ENCODE results near the gene VPS36.

VPS36 gene

DNA sequence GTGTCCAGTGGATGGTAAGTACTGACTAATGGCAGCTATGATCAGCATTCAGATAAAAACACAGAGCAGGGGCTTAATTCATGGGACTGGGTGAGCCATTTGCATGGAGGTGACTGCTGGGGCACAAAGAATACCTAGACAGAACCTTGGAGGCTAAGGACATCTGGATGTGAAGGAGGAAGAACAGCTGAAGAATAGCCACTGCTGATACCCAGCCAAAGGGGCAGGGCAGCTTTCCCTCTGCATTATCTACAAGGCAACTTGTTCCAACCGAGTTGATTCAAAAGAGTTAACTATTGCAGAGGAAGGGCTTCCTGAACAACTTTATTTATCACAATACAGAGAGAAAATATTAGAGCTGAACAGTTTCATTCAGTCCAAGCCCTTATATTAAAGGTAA, 31.4 kb downstream of the VPS36 start:
- Histone ChIP-seq H3K27me3 (ENCODE audit: control insufficient read depth in 1 of 2, insufficient read depth in 1 of 2, low read length in 2 of 2) (no peaks in the 10 kb centered on the region), H4K8ac (ENCODE audit: low read length) (no peak overlapping the region), H2AK5ac (ENCODE audit: low read length, severe bottlenecking) (no peak overlapping the region), H3K4me3 (ENCODE audit: insufficient read depth in 1 of 2, low read depth in 1 of 2, low read length in 2 of 2) (no peak overlapping the region), H3K4me2 (ENCODE audit: low read length, poor library complexity, severe bottlenecking) (no peak overlapping the region), H2BK15ac (ENCODE audit: low read depth, poor library complexity, severe bottlenecking) (no peak overlapping the region), H3K79me1 (replicated peaks; ENCODE audit: low read length, poor library complexity, severe bottlenecking) (peaks cover 4% of the 10 kb centered on the region), H2AFZ (ENCODE audit: low read depth, low read length) (no peak overlapping the region), H3K9ac (ENCODE audit: low read length) (no peak overlapping the region), H2BK12ac (ENCODE audit: low read length in 2 of 2) (no peak overlapping the region), H4K91ac (ENCODE audit: low read length) (no peak overlapping the region), H3K4ac (ENCODE audit: low read depth in 1 of 2, low read length in 2 of 2) (no peak overlapping the region), H3K18ac (ENCODE audit: low read depth in 1 of 2, low read length in 2 of 2) (no peak overlapping the region), H3K36me3 (ENCODE audit: control insufficient read depth in 1 of 2, insufficient read depth in 2 of 2, low read depth in 1 of 2, low read length in 2 of 2) (peaks cover 3 to 82% of the 10 kb centered on the region in 2 experiments), H3K27ac (ENCODE audit: low read length, poor library complexity, severe bottlenecking) (no peak overlapping the region), H3K23ac (ENCODE audit: low read length in 2 of 2) (no peak overlapping the region), H3K9me3 (ENCODE audit: control insufficient read depth, low read length) (no peaks in the 10 kb centered on the region), H2BK5ac (ENCODE audit: low read depth, low read length, poor library complexity, severe bottlenecking) (no peak overlapping the region), H2BK120ac (ENCODE audit: low read depth, low read length) (no peak overlapping the region), H3K14ac (ENCODE audit: low read length in 2 of 2) (no peak overlapping the region), H3K4me1 (ENCODE audit: control insufficient read depth, insufficient read depth, low read depth, low read length) (peaks cover 5% of the 10 kb centered on the region)
- no peak for DNase-seq
- WGBS, result no CpG with 5 or more reads among the region's 1 CpG

DNA sequence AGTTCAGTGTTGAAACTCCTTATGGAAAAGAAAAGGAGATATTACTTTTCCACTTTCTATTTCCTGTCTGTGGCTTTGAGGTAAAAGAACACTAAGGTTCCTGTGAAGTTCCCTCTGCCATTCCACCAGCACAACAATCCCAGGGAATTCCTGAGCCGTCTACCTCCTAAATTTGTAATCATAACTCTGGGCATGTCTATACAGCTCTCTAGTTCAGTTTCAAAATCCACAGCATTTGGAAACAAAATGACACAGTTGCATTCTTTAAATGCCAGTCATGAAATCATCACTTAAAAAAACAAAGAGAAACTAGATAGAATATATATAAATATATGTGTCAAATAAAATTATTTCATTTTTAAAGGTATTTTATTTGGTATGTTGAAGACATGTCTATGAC, 35.5 kb downstream of the VPS36 start:
- no peaks in the 10 kb centered on the region for H3K9me3 ChIP-seq (ENCODE audit: control insufficient read depth, low read length)

DNA sequence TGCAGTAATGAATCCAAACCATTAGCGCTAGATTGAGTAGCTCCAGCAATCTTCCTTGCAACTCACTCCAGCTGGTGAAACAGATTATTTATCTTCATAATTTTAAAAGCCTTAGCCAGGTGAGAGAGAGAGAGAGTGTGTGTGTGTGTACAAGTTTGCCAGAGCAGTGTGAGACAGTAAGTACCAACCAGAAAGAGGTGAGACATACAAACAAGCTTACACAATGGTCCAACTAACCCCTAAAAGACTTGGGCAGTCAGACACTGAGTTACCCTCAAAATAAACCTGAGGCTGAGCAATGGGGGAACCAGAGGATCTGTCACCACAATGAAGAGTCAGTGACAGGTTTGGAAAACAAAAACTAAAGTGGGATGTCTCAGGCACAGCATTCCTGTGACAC, 36.4 kb downstream of the VPS36 start:
- Histone ChIP-seq H3K4me3 (ENCODE audit: insufficient read depth in 1 of 2, low read depth in 1 of 2, low read length in 2 of 2) (peak overlapping the region in 1 of 2 experiments; percentile 4), H3K14ac (ENCODE audit: low read length in 2 of 2) (no peak overlapping the region), H2AK5ac (ENCODE audit: low read length, severe bottlenecking) (peak overlapping the region; percentile 85), H2BK120ac (ENCODE audit: low read depth, low read length) (no peak overlapping the region), H3K4me1 (ENCODE audit: control insufficient read depth, insufficient read depth, low read depth, low read length) (peaks cover 10% of the 10 kb centered on the region), H3K18ac (ENCODE audit: low read depth in 1 of 2, low read length in 2 of 2) (no peak overlapping the region), H2BK5ac (ENCODE audit: low read depth, low read length, poor library complexity, severe bottlenecking) (peak overlapping the region; percentile 98), H3K4ac (ENCODE audit: low read depth in 1 of 2, low read length in 2 of 2) (no peak overlapping the region), H3K9me3 (ENCODE audit: control insufficient read depth, low read length) (no peaks in the 10 kb centered on the region), H3K9ac (ENCODE audit: low read length) (peak overlapping the region; percentile 67), H3K27me3 (ENCODE audit: control insufficient read depth in 1 of 2, insufficient read depth in 1 of 2, low read length in 2 of 2) (no peaks in the 10 kb centered on the region), H3K27ac (ENCODE audit: low read length, poor library complexity, severe bottlenecking) (peak overlapping the region; percentile 84), H2BK12ac (ENCODE audit: low read length in 2 of 2) (peak overlapping the region in 1 of 2 experiments; percentile 3), H3K23ac (ENCODE audit: low read length in 2 of 2) (no peak overlapping the region), H2AFZ (ENCODE audit: low read depth, low read length) (no peak overlapping the region), H4K91ac (ENCODE audit: low read length) (no peak overlapping the region), H2BK15ac (ENCODE audit: low read depth, poor library complexity, severe bottlenecking) (no peak overlapping the region), H3K36me3 (ENCODE audit: control insufficient read depth in 1 of 2, insufficient read depth in 2 of 2, low read depth in 1 of 2, low read length in 2 of 2) (peaks cover 4 to 57% of the 10 kb centered on the region in 2 experiments), H4K8ac (ENCODE audit: low read length) (peak overlapping the region; percentile 7), H3K4me2 (ENCODE audit: low read length, poor library complexity, severe bottlenecking) (no peak overlapping the region), H3K79me1 (replicated peaks; ENCODE audit: low read length, poor library complexity, severe bottlenecking) (peaks cover 7% of the 10 kb centered on the region)
- WGBS, result no CpG with 5 or more reads among the region's 1 CpG
- DNase-seq, result no peak

More for the DNA sequence above, 35.5 kb downstream of the VPS36 start:
- no peak overlapping the region for H3K14ac ChIP-seq (ENCODE audit: low read length in 2 of 2)
- peaks cover 9% of the 10 kb centered on the region for H3K4me1 ChIP-seq (ENCODE audit: control insufficient read depth, insufficient read depth, low read depth, low read length)
- peak overlapping the region; percentile 64 for H4K8ac ChIP-seq (ENCODE audit: low read length)
- H2AK5ac ChIP-seq (ENCODE audit: low read length, severe bottlenecking), result no peak overlapping the region
- no peak overlapping the region for H2BK5ac ChIP-seq (ENCODE audit: low read depth, low read length, poor library complexity, severe bottlenecking)
- no peak overlapping the region for H3K23ac ChIP-seq (ENCODE audit: low read length in 2 of 2)
- 57% methylated on average over 1 of the region's 1 CpG for WGBS
- no peak overlapping the region for H4K91ac ChIP-seq (ENCODE audit: low read length)
- no peaks in the 10 kb centered on the region for H3K27me3 ChIP-seq (ENCODE audit: control insufficient read depth in 1 of 2, insufficient read depth in 1 of 2, low read length in 2 of 2)
- no peak overlapping the region for H3K18ac ChIP-seq (ENCODE audit: low read depth in 1 of 2, low read length in 2 of 2)
- no peak overlapping the region for H2BK15ac ChIP-seq (ENCODE audit: low read depth, poor library complexity, severe bottlenecking)
- DNase-seq, result peak; percentile 34
- peak overlapping the region; percentile 67 for H3K9ac ChIP-seq (ENCODE audit: low read length)
- H3K4me2 ChIP-seq (ENCODE audit: low read length, poor library complexity, severe bottlenecking), result no peak overlapping the region
- peaks cover 0 to 65% of the 10 kb centered on the region in 2 experiments for H3K36me3 ChIP-seq (ENCODE audit: control insufficient read depth in 1 of 2, insufficient read depth in 2 of 2, low read depth in 1 of 2, low read length in 2 of 2)
- H3K27ac ChIP-seq (ENCODE audit: low read length, poor library complexity, severe bottlenecking), result peak overlapping the region; percentile 84
- H2BK12ac ChIP-seq (ENCODE audit: low read length in 2 of 2), result no peak overlapping the region
- peak overlapping the region in 1 of 2 experiments; percentile 4 for H3K4me3 ChIP-seq (ENCODE audit: insufficient read depth in 1 of 2, low read depth in 1 of 2, low read length in 2 of 2)
- peaks cover 6% of the 10 kb centered on the region for H3K79me1 ChIP-seq (replicated peaks; ENCODE audit: low read length, poor library complexity, severe bottlenecking)
- H2BK120ac ChIP-seq (ENCODE audit: low read depth, low read length), result no peak overlapping the region
- no peak overlapping the region for H2AFZ ChIP-seq (ENCODE audit: low read depth, low read length)
- H3K4ac ChIP-seq (ENCODE audit: low read depth in 1 of 2, low read length in 2 of 2), result no peak overlapping the region

DNA sequence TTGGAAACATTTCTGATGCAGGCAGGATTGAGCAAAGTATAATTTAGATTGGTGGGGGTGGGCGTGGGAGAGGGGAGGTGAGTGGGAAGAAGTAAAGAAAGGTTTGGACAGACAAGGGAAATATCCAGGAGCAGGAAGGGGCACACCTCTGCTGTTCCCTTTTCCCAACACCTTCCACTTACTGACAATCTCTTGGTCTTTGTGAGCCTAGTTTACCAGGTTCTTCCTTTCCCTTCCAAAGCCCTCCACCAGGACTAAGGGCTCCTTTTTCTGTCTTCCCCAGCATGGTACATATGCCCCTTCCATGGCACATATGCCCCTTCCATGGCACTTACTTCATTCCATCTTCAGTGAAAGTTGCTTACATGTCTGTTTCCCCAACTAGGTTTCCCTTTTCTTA, 38.3 kb downstream of the VPS36 start:
- Histone ChIP-seq H2AFZ (ENCODE audit: low read depth, low read length) (no peak overlapping the region), H3K9ac (ENCODE audit: low read length) (peak overlapping the region; percentile 58), H2BK12ac (ENCODE audit: low read length in 2 of 2) (no peak overlapping the region), H2BK15ac (ENCODE audit: low read depth, poor library complexity, severe bottlenecking) (no peak overlapping the region), H3K4me3 (ENCODE audit: insufficient read depth in 1 of 2, low read depth in 1 of 2, low read length in 2 of 2) (no peak overlapping the region), H2BK5ac (ENCODE audit: low read depth, low read length, poor library complexity, severe bottlenecking) (peak overlapping the region; percentile 78), H4K91ac (ENCODE audit: low read length) (no peak overlapping the region), H3K9me3 (ENCODE audit: control insufficient read depth, low read length) (no peaks in the 10 kb centered on the region), H3K4me2 (ENCODE audit: low read length, poor library complexity, severe bottlenecking) (no peak overlapping the region), H3K18ac (ENCODE audit: low read depth in 1 of 2, low read length in 2 of 2) (peak overlapping the region in 1 of 2 experiments; percentile 7), H2BK120ac (ENCODE audit: low read depth, low read length) (peak overlapping the region; percentile 49), H3K27me3 (ENCODE audit: control insufficient read depth in 1 of 2, insufficient read depth in 1 of 2, low read length in 2 of 2) (no peaks in the 10 kb centered on the region), H3K4me1 (ENCODE audit: control insufficient read depth, insufficient read depth, low read depth, low read length) (peaks cover 10% of the 10 kb centered on the region), H3K79me1 (replicated peaks; ENCODE audit: low read length, poor library complexity, severe bottlenecking) (peaks cover 6% of the 10 kb centered on the region), H3K36me3 (ENCODE audit: control insufficient read depth in 1 of 2, insufficient read depth in 2 of 2, low read depth in 1 of 2, low read length in 2 of 2) (peaks cover 4 to 44% of the 10 kb centered on the region in 2 experiments), H3K14ac (ENCODE audit: low read length in 2 of 2) (no peak overlapping the region), H3K23ac (ENCODE audit: low read length in 2 of 2) (no peak overlapping the region), H3K4ac (ENCODE audit: low read depth in 1 of 2, low read length in 2 of 2) (no peak overlapping the region), H2AK5ac (ENCODE audit: low read length, severe bottlenecking) (peak overlapping the region; percentile 98), H4K8ac (ENCODE audit: low read length) (no peak overlapping the region), H3K27ac (ENCODE audit: low read length, poor library complexity, severe bottlenecking) (peak overlapping the region; percentile 93)
- DNase-seq, result no peak
- 88% methylated on average over 1 of the region's 1 CpG for WGBS
